Stimulated activated CD8-positive, alpha-beta memory T cell treated with anti-CD3 and anti-CD28 coated beads, Interleukin-15, amount 100 ng/mL, for 48 hours (primary cell): Measurements from ENCODE around the gene BTN3A1.
A peak's percentile ranks its signal among the peaks of the same experiment; 100 is the strongest.
"Not testable (repeated sequence)": the region's sequence is repeated elsewhere in the genome, so short reads cannot be mapped to it uniquely, and the experiment has no call there.

Experiments used
- DNase-seq, 2 donors: peaks; one replicate each; pipeline ENCODE4 v3.0.0-alpha.2; 2020; ENCODE audit warnings: low read depth in 2 of 2

Gene BTN3A1

DNA sequence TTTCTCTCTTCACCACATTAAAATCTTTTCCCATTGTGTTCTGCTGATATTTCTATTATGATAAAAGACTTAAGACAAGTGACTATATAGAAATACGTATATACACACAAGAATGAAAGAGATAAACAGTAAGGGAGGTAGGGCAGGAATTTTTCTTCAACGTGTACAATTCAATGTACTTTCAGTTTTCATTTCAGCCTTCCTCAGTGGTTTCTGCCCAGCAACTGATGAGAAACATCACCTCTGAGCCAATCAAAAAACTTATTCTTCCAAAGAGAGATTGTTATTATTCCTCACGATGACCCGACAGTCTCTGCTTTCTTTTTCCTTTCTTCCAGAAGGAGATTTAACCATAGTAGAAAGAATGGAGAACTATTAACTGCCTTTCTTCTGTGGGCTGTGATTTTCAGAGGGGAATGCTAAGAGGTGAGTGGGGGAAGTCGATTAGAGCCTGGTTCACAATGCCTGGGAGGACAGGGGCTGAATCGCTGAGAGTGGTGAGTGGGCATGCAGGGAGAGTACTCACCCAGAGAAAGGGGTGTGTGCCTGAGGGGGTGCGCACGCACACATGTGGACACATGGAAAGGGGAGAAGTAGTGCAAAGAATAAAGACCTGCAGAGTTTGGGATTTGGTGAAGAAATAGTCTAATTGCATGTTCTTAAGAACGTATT lies at the start of gene BTN3A1:
TSS of gene BTN3A1 (plus strand) at position 289 of the 672 bp plus-strand sequence. CDS start 3,289 bp downstream, outside the sequence.
- DNase-seq, result peak; percentile 45 to 54

DNA sequence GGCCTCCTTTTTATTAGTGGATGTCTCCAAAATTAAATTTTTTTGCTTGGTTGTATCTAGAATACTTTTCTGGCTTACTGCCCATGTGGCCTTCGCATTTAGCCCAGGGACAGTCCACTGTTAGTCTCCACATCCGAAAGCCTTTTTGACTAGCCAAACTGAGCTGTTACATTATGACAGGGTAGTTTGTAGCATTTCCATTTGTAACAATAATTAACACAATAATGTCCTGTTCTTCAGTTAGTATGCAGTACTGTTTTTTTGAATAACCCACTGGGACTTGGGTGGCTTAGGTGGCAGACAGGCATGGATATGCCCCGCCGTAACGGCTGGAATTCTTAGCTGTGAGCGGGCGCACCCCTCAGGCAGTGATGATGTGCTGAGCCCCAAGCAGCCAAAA lies 49.8 kb upstream of the BTN3A1 start:
- no peak for DNase-seq

DNA sequence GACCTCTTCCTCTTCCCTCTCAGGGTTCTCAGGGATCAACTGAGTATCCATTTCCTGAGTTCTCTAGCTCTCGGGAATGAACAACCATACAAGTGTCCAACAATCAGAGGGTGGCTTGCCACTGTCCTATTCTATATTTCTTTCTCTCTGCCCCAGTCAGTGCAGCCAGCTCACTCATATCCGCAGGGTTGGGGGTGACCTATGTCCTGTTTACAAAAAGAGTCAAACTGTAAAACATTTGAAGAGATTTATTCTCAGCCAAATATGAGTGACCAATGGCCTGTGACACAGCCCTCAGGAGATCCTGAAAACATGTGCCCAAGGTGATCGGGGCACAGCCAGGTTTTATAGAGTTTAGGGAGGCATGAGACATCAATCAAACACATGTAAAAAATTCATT lies 47.9 kb upstream of the BTN3A1 start:
- DNase-seq, result no peak

DNA sequence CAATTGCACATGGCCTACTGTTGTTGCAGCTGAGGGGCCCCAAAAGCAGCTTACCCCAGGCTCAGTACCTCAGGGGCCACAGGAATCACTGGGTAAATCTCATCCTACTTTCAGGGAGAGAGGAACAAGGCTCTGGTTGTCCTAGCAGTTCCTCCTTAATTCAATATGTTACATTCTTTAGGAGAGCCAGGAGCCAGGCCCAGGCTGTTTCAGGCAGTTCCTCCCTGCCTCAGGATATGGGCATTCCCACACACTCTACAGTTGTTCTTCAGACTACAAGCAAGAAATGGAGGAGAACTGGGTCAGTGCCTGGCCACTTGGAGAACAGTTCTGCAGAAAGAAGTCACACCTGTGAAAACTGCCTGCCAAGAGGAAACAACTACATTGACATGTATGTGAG lies 46.7 kb upstream of the BTN3A1 start:
- DNase-seq, result no peak

DNA sequence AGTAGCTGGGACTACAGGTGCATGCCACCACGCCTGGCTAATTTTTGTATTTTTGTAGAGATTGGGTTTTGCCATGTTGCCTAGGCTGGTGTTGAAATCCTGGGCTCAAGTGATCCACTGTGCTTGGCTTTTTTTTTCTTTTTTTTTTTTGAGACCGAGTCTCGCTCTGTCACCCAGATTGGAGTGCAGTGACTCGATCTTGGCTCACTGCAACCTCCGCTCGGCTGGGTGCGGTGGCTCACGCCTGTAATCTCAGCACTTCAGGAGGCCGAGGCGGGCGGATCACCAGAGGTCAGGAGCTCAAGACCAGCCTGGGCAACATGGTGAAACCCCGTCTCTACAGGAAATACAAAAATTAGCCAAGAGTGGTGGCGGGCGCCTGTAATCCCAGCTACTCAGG lies 44.5 kb upstream of the BTN3A1 start:
- DNase-seq, result not testable (repeated sequence)

DNA sequence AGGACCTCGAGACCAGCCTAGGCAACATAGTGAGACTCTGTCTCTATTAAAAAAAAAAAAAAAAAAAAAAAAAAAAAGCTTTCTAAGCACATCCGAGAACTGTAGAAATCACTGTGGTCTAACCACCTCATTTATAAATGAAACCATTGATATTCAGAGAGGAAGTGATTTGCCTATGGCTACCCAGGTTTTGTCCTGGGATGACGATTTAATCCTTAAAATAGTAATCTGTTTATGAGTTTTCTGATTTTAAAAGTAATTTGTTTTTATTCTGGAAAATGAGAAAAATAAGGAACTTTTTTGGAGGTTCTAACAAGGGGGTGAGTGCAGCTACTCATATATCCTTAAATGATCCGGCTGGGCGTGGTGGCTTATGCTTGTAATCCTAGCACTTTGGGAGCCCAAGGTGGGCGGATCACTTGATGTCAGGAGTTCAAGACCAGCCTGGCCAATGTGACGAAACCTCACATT lies 43.5 kb upstream of the BTN3A1 start:
- DNase-seq, result no peak

DNA sequence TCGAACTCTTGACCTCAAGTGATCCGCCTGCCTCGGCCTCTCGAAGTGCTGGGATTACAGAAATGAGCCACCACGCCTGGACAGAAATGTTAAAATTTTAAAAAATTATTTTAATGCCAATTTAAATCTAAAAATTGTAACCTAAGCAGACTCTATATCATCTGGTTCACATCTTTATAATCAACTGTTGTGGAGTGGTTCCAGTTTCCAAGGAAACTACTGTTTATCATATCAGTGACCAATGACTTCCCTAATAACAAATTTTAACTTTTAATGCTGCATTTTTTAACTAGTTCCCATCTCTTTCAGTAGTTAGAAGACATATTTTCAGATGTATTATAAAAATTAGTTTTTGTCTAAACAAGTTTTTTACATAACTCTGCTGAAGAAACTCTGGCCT lies 42.3 kb upstream of the BTN3A1 start:
- no peak for DNase-seq

DNA sequence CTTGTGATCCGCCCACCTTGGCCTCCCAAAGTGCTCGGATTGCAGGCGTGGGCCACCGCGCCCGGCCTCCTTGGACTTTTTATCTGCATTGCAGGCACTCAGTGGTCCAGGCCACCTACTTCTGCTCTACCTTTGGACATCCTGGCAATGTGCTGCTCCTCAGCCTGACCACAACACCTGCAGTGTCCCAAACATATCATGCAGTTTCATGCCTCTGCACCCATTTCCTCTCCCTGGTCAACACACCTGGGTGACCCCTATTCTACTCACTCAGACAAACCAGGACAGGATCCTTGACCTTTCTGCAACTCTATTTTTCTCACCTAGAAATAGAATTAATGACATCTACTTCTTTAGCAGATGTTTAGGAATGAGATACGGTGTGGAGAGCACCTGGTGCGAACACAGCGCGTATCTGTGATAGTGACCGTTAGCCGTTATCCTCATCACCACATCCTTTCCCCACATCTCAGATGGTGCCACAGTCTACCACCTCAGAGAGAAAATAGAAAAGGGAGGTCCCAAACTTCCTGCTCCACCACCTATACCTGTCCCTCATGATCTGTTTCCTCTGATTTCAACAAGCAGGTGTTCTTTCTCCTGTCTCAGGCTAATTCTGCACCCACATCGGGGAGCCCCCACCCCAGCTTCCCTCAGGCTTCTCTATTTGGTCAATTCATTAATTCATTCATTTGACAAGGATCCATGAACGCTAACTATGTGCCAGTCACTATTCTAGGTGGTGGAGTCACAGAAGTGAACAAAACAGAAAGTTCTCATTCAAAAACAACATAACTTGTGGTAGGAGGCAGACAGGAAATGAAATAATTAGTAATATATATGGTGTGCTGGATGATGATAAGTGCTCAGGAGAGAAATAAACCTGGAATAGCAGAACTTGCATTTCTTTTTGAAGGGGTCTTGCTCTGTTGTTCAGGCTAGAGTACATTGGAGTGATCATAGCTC lies 41.3 kb upstream of the BTN3A1 start:
- no peak for DNase-seq

DNA sequence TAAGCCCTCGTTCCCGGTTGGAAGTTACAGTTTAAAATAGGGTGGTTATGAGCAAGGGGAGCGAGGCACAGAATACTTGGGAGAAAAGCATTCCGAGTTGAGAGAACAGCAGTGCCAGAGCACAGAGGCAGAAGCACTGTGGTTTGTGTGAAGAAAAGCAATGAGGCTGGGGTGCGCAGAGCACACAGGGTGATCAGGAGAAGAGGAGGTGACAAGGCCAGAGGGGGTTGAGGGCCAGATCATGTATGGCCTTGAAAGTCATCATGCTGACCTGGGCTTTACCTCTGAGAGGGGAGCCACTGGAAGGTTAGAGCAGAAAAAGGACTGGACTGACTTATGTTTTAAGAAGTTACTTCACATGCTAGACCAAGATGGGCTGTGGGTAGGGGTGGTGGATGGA lies 40.5 kb upstream of the BTN3A1 start:
- no peak for DNase-seq

DNA sequence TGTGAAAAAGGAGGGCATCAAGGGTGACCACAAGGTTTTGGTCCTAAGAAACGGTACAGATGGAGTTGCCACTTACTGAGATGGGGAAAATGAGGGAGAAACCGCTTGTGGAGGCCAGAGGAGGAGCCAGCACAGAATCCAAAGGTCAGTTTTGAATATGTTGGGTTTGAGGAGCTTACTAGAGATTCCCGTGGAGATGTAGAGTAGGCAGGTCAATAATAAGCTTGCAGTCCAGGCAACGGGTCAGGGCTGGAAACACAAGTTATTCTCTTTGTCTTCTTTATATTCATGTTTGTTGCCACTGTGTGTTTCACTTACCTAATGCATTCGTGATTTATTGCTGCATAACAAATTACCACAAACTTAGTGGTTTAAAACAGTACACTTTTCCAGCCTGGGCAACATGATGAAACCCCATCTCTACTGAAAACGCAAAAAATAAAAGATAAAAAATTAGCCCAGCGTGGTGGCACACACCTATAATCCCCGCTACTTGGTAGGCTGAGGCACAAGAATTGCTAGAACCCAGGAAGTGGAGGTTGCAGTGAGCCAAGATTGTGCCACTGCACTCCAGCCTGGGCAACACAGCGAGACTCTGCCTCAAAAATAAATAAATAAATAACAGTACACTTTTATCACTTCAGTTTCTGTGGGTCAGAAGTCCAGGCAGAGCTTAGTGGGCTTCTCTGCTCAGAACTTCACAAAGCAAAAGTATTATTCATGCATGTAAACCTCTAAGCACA lies 39.8 kb upstream of the BTN3A1 start:
- no peak for DNase-seq

DNA sequence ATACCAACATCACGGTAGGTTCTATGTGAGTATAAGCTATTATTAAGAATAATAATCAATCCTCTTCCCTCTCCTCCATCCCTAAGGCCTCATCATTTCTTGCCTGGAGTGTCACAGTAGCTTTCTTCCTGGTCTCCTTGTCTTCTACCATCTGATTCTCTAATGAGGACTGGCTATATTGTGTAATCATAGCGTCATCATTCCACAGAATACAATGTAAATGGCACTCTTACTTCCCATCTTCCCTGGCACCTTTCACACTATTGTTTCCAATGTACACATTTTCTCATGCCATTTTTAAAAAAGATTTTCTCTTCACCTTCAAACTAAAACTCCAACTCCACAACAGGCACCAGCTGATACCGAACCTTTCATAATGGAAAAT lies 39.2 kb upstream of the BTN3A1 start:
- no peak for DNase-seq

DNA sequence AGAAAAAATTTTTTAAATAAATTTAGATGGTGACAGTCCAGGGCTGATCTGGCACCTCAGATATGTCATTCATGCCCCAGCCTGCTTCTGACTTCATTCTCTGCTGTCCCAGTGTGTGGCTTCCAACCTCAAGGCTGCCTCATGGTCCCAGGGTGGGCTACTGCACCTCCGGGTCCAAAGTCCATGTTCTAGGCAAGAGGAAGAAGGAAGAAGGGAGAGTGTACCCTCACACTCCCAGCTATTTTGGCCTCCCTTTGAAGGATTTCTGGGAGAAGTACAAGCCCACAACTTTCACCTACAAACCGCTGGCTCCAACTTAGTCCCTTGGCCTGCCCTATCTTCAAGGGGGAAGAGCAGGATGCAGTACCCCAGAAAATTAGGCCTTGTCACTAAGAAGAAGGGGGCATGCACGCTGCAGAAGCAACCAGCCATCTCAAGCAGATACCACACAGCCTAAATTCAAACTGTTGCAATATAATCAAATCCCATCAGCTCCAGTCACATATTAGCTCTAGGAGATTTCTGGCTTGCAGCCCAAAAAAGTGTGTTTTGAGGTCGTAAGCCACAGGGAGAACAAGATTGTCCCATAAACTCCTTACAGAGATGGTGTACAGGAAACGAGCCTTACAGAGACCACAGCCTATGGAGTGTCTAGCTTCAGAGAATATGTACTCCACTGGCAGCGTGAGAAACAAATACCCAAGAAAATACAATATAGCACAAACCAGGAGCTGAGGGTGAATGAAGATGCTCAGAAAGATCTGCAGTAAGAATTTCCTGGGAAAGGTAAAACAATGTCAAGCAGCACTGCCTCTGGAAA lies 38.0 kb upstream of the BTN3A1 start:
- DNase-seq, result no peak

DNA sequence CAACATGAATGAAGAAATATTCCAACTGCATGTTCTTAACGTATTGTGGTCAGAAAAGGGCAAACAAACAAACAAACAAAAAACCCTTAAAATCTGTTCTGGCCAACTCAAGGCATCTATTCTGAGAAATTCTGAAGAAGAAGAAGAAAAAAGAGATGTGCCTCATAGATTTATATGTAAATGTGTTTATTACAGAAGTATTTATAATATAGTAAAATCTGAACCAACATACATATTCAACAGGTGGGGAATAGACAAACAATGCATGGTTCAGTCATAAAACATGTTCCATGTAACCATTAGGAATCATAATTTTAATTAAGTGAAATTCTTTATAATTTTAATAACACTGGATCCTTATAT lies 36.5 kb upstream of the BTN3A1 start:
- no peak for DNase-seq

DNA sequence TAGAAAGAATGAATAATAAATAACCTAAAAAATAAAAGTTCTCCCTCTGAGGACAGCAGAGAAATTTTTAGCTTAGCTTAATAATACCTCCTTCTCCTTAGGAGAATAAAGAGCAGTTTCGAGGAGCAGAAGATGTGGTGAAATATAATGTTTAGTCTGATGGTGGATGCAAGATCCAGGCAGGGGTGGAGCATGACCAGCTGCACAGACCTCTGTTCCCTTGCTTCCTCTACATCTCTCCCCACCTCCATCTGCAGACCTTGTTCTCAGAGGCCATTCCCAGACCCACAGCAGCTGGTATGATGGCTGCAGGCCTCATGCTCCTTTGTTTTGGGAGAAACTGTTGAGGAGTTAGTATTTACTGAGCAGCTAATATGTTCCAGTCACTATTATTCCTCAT lies 35.6 kb upstream of the BTN3A1 start:
- no peak for DNase-seq

DNA sequence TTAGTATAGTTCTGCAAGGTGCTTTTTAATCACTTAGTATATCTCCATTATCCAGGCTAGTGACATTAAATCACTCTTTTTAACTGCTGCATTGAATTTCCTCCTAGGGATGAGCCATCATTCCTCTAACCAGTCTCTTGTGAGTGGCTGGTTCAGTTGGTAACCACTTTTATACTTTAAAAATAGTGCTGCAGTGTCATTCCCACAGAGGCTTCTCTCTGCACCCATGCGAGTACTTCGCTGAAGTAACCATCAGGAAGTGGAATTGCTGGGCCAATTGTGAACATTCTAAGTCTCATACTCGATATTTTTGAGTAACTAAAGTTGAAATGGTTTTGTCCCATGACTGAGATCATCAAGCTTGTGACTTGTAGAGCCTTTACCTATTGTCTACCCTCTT lies 35.0 kb upstream of the BTN3A1 start:
- DNase-seq, result no peak

DNA sequence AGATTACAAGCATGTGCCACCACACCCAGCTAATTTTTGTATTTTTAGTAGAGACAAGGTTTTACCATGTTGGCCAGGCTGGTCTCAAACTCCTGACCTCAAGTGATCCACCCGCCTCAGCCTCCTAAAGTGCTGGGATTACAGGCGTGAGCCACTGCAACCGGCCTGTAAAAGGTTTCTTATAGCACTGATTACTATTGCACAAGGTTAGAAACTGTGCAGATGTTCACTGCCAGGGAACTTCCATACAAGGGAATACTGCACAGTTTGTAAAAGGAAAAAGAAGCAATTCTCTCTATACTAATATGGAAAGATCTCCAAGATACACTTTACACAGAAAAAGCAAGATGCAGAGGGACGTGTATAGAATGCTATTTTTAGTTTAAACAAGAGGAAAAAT lies 30.3 kb upstream of the BTN3A1 start:
- not testable (repeated sequence) for DNase-seq

DNA sequence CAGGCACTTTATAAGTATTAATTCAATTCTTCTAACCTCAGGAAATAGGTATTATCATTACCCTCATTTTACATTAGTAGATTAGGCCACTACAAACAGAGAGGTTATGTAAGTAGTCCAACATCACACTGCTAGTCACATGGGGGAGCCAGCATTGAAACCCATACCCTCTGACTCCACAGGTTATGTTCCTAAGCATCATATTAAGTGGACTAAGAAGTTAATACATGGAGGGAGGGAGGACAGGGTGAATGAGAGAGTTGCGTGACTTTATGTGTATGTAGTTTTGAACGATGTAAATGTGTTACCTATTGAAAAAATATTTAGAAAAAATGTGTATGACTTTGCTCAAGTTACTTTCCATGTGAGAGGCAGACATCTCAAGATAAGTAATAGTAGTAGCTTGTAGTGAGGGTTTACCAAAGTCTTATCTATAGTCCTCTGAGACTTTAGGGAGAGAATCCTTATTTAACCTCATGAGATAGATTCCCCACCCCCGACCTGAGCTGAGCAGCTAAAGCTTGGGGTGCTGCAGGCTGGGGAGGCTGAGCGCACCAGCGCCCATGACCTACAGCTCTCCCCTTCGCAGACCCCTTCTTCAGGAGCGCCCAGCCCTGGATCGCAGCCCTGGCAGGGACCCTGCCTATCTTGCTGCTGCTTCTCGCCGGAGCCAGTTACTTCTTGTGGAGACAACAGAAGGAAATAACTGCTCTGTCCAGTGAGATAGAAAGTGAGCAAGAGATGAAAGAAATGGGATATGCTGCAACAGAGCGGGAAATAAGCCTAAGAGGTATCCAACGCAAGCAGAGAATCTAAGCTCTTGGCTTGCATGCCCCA lies 29.5 kb upstream of the BTN3A1 start:
- DNase-seq, result no peak

DNA sequence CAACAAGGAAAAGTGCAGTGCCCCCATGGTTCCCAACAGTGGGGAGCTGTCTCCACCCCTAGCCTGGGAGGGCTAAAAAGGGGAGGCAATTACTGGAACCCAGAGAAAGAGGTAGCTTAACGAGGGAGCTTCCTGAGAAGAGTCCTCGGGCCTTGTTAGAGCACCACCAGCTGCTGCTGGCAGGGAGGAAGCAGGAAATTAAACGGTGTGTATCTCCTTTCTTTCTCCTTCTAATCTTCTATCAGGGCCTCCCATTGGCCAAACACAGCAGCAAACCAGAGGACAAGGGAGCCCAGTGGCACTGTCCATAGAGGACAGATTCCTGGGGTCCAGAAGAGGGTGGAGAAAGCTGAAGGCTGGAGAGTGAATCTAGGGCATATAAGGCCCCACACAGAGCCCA lies 26.8 kb upstream of the BTN3A1 start:
- DNase-seq, result no peak

DNA sequence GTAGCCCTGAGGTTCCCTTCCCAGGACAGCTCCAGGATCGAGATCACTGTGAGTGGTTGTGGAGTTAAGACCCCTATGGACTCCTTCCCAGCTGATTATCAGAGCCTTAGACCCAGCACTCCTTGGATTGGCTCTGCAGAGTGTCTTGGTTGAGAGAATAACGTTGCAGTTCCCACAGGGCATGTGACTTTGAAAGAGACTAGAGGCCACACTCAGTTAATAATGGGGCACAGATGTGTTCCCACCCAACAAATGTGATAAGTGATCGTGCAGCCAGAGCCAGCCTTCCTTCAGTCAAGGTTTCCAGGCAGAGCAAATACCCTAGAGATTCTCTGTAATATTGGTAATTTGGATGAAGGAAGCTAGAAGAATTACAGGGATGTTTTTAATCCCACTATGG lies 24.4 kb upstream of the BTN3A1 start:
- no peak for DNase-seq

DNA sequence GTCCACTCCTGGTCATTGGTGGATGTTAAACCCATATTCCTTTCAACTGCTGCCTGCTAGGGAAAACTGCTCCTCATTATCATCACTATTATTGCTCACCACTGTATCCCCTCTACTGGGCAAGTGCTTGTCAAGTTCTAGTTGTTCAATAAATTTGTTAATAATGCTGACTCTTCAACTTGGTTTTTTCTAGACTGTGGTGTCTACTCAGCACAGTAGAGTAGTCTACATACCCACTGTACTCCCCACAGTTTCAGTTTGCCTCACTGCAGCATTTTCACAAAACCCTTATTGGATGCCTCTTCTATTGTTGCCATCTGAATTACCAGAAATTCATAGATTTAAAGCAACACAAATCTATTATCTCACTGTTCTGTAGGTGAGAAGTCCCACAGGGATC lies 23.9 kb upstream of the BTN3A1 start:
- DNase-seq, result not testable (repeated sequence)

DNA sequence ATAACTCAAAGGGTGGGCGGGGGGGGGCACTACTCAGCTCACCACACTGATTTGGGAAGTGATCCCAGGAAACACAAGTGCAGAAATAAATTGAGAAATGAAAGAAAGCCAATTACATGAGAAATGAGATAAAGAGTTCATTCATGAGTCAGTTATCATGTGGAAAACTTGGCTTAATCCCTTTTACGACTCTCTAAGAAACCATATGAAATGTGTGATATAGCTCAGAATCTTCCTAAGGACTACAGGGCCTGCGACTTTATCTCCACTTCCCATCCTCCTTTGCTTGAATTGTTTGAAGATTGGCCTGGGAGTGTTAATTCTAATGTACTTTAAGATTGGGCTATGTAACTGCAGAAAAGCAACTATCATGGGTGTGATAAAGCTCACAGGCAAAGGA lies 22.8 kb upstream of the BTN3A1 start:
- DNase-seq, result no peak
